Smooth muscle cell (in vitro differentiated cells): ENCODE measurements around the gene SYMPK. TPM values are rescaled to one million over a fixed set of nuclear protein-coding genes. Genes with fewer than 3 reads are reported as not detected.

Experiments used
- DNase-seq: peaks from one replicate; lab custom pipeline; 2025; ENCODE audit not compliant: unreplicated experiment; lab: John Stamatoyannopoulos, UW
- H2AFZ ChIP-seq: fragments of 200-600 bp; sonication (generic); 2 replicates; pipeline ENCODE4 v1.6.0; 2016; ENCODE audit warnings: antibody characterized with exemption, low read depth, mild to moderate bottlenecking
- H3F3A ChIP-seq: fragments of 200-600 bp; sonication (generic); 2 replicates; pipeline ENCODE4 v1.6.0; 2017; ENCODE audit warnings: antibody characterized with exemption, low read depth
- H3K27ac ChIP-seq: fragments of 200-600 bp; sonication (generic); 2 replicates; pipeline ENCODE4 v1.5.1; 2016; ENCODE audit warnings: low read depth, mild to moderate bottlenecking
- H3K27me3 ChIP-seq: fragments of 200-600 bp; sonication (generic); 2 replicates; pipeline ENCODE4 v1.6.1; 2016; ENCODE audit warnings: low read depth, mild to moderate bottlenecking
- H3K36me3 ChIP-seq: fragments of 200-600 bp; sonication (generic); 2 replicates; pipeline ENCODE4 v1.5.1; 2016; ENCODE audit warnings: low read depth
- H3K4me1 ChIP-seq: fragments of 200-600 bp; sonication (generic); 2 replicates; pipeline ENCODE4 v1.5.1; 2016; ENCODE audit warnings: low read depth
- H3K4me2 ChIP-seq: fragments of 200-600 bp; sonication (generic); 2 replicates; pipeline ENCODE4 v1.6.0; 2016; ENCODE audit warnings: mild to moderate bottlenecking
- H3K4me3 ChIP-seq: fragments of 200-600 bp; sonication (generic); 2 replicates; pipeline ENCODE4 v1.5.1; 2016; ENCODE audit warnings: mild to moderate bottlenecking
- H3K79me2 ChIP-seq: fragments of 200-600 bp; sonication (generic); 2 replicates; pipeline ENCODE4 v1.6.0; 2016; ENCODE audit warnings: low read depth, mild to moderate bottlenecking
- H3K9ac ChIP-seq: fragments of 200-600 bp; sonication (generic); 2 replicates; pipeline ENCODE4 v1.6.0; 2016; ENCODE audit warnings: low read depth
- H3K9me3 ChIP-seq: fragments of 200-600 bp; sonication (generic); replicated peaks from 2 replicates; pipeline ENCODE4 v1.5.1; 2016; ENCODE audit warnings: low read depth
- H4K20me1 ChIP-seq: fragments of 200-600 bp; sonication (generic); 2 replicates; pipeline ENCODE4 v1.6.0; 2016; ENCODE audit warnings: low read depth
- CTCF ChIP-seq: fragments of 200-600 bp; sonication (generic); IDR thresholded peaks from 2 replicates; pipeline ENCODE4 v1.5.1; 2017; ENCODE audit warnings: borderline replicate concordance, mild to moderate bottlenecking, antibody characterized with exemption; ENCODE audit not compliant: insufficient read depth, poor library complexity, severe bottlenecking
- WGBS: methylation state at CpG from one replicate; pipeline ENCODE4 v1.1.7; 2016; ENCODE audit warnings: low lambda C conversion rate; 5-methylcytosine and 5-hydroxymethylcytosine counted together
- polyA plus RNA-seq: library from polyadenylated mRNA; unstranded; fragments of >200 nt; fragmentation: Nextera tagmentation; extraction: Ambion mirVana; gene quantifications from 2 replicates; pipeline ENCODE4 v1.2.1, GENCODE V29; 2016
- total RNA-seq: library from RNA; depleted of rRNA; stranded (reverse); fragments of >200 nt; gene quantifications from 2 replicates; pipeline ENCODE4 v1.2.3, GENCODE V29; 2014

SYMPK gene
- total and polyA plus RNA-seq, 2 experiments from 2014 or later = 28.6 to 30.9 TPM

DNA sequence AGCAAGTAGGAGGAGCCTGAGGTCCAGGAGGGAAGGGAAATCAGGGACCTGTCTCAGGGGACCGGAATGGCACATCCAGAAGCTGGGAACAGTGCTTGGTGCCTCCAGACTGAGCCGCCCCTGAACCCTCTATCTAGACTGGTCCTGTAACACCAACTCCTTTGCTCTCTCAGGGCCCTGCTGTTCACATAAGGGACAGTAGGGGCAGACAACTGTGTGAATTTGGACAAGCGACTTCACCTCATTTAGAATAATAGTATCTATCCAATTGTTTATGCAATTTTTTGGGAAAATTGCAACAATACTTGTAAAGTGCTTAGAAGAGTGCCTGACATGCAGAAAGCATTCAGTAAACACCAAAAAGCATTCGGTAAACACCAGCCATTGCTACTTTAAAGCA, 14.0 kb downstream of the SYMPK start:
- DNase-seq = no peak
- H3K36me3 ChIP-seq = peaks cover 18% of the 10 kb centered on the region
- no peak overlapping the region for H3K4me2 ChIP-seq
- H3K27me3 ChIP-seq = no peaks in the 10 kb centered on the region
- H2AFZ ChIP-seq = no peak overlapping the region
- no peak overlapping the region for H3K9ac ChIP-seq
- H3K27ac ChIP-seq = no peak overlapping the region
- peaks cover 17% of the 10 kb centered on the region for H4K20me1 ChIP-seq
- peak; percentile 17 for TF ChIP-seq CTCF
- 88% methylated on average over 4 of the region's 4 CpGs for WGBS
- H3K79me2 ChIP-seq = peaks cover 11% of the 10 kb centered on the region
- no peaks in the 10 kb centered on the region for H3K9me3 ChIP-seq
- no peaks in the 10 kb centered on the region for H3K4me1 ChIP-seq
- no peak overlapping the region for H3K4me3 ChIP-seq
- H3F3A ChIP-seq = no peaks in the 10 kb centered on the region

- no peak for TF ChIP-seq CTCF
- H3K27me3 ChIP-seq = no peaks in the 10 kb centered on the region
- no peaks in the 10 kb centered on the region for H3F3A ChIP-seq
- H3K4me1 ChIP-seq = no peaks in the 10 kb centered on the region
- H4K20me1 ChIP-seq = peaks cover 10% of the 10 kb centered on the region
- no peak overlapping the region for H3K9ac ChIP-seq
- H3K36me3 ChIP-seq = peaks cover 19% of the 10 kb centered on the region
- 98% methylated on average over 13 of the region's 13 CpGs for WGBS
- H3K27ac ChIP-seq = no peak overlapping the region
- peaks cover 11% of the 10 kb centered on the region for H3K79me2 ChIP-seq
- no peak overlapping the region for H3K4me2 ChIP-seq
- no peak overlapping the region for H3K4me3 ChIP-seq
- DNase-seq = no peak
- no peaks in the 10 kb centered on the region for H3K9me3 ChIP-seq
- no peak overlapping the region for H2AFZ ChIP-seq
Measured at GRCh38 chr19:45847663-45848062, 15.3 kb downstream of the SYMPK start.

DNA sequence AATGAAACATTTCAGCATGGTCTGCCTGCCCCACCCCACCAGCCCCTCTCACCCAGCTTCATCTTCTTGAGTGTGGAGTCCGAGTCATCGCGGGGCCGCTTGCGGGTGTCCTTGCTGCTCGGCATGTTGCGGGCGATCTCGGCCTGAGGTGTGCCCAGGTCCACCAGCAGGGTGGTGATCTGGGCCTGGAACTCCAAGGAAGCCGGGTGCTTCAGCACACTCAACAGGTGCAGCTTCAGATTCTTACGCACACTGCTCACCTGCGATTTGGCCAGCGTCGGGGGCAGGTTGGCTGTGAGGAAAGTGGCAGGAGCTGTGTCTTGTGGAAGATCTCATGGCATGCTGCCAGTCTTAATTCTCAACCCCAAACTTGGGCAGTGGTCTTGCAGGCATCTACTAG, 20.7 kb downstream of the SYMPK start:
- Histone ChIP-seq H3K27me3 (no peaks in the 10 kb centered on the region), H3K9me3 (no peaks in the 10 kb centered on the region), H2AFZ (no peak overlapping the region), H4K20me1 (no peaks in the 10 kb centered on the region), H3K36me3 (peaks cover 34% of the 10 kb centered on the region), H3K4me1 (no peaks in the 10 kb centered on the region), H3K27ac (no peak overlapping the region), H3K79me2 (peaks cover 11% of the 10 kb centered on the region), H3K4me3 (no peak overlapping the region), H3K4me2 (no peak overlapping the region), H3F3A (no peaks in the 10 kb centered on the region), H3K9ac (no peak overlapping the region)
- no peak for TF ChIP-seq CTCF
- WGBS = 97% methylated on average over 14 of the region's 14 CpGs
- no peak for DNase-seq

- Histone ChIP-seq H3K4me1 (no peaks in the 10 kb centered on the region), H3K36me3 (peaks cover 30% of the 10 kb centered on the region), H3K27ac (no peak overlapping the region), H2AFZ (no peak overlapping the region), H3F3A (no peaks in the 10 kb centered on the region), H3K9ac (no peak overlapping the region), H3K9me3 (no peaks in the 10 kb centered on the region), H4K20me1 (no peaks in the 10 kb centered on the region), H3K4me2 (no peak overlapping the region), H3K27me3 (no peaks in the 10 kb centered on the region), H3K4me3 (no peak overlapping the region), H3K79me2 (no peaks in the 10 kb centered on the region)
- WGBS = 97% methylated on average over 7 of the region's 7 CpGs
- no peak for TF ChIP-seq CTCF
- DNase-seq = no peak
Measured at GRCh38 chr19:45834970-45835369, 28.0 kb downstream of the SYMPK start.
